IPS-18c (cell line): ENCODE measurements around the gene ABTB2.
"Not testable (repeated sequence)": the region's sequence is repeated elsewhere in the genome, so short reads cannot be mapped to it uniquely, and the experiment has no call there.

Source experiments
- H3K4me3 ChIP-seq: 2 replicates; pipeline ENCODE4 v1.7.0; 2013; ENCODE audit warnings: low read depth, mild to moderate bottlenecking, low read length, moderate library complexity; ENCODE audit not compliant: insufficient read depth
- H3K9me3 ChIP-seq: one replicate; pipeline ENCODE4 v1.6.1; 2013; ENCODE audit warnings: mild to moderate bottlenecking, low read length, moderate library complexity; ENCODE audit not compliant: control insufficient read depth, insufficient read depth

Gene ABTB2

GRCh38 chr11:34185926-34186841 lies 171.6 kb downstream of the ABTB2 start:
- Histone ChIP-seq H3K9me3 (no peaks in the 10 kb centered on the region), H3K4me3 (no peak overlapping the region)

GRCh38 chr11:34184505-34185015 lies 173.2 kb downstream of the ABTB2 start:
- Histone ChIP-seq H3K4me3 (no peak overlapping the region), H3K9me3 (no peaks in the 10 kb centered on the region)

GRCh38 chr11:34183848-34184391 lies 173.9 kb downstream of the ABTB2 start:
- Histone ChIP-seq H3K4me3 (no peak overlapping the region), H3K9me3 (no peaks in the 10 kb centered on the region)

GRCh38 chr11:34182921-34183685 lies 174.7 kb downstream of the ABTB2 start:
- Histone ChIP-seq H3K4me3 (no peak overlapping the region), H3K9me3 (peaks cover 2% of the 10 kb centered on the region)

GRCh38 chr11:34182425-34182824 lies 175.4 kb downstream of the ABTB2 start:
- Histone ChIP-seq H3K9me3 (peaks cover 2% of the 10 kb centered on the region), H3K4me3 (no peak overlapping the region)

- Histone ChIP-seq H3K9me3 (peaks cover 2% of the 10 kb centered on the region), H3K4me3 (no peak overlapping the region)
Measured at GRCh38 chr11:34181856-34182405, 175.9 kb downstream of the ABTB2 start.

- Histone ChIP-seq H3K4me3 (no peak overlapping the region), H3K9me3 (peaks cover 2% of the 10 kb centered on the region)
Measured at GRCh38 chr11:34181251-34181650, 176.6 kb downstream of the ABTB2 start.

GRCh38 chr11:34180814-34181165 lies 177.0 kb downstream of the ABTB2 start:
- H3K9me3 ChIP-seq, H3K4me3 ChIP-seq: not testable (repeated sequence)

- Histone ChIP-seq H3K4me3 (no peak overlapping the region), H3K9me3 (peaks cover 2% of the 10 kb centered on the region)
Measured at GRCh38 chr11:34180040-34180813, 177.6 kb downstream of the ABTB2 start.

- Histone ChIP-seq H3K4me3 (no peak overlapping the region), H3K9me3 (peaks cover 2% of the 10 kb centered on the region)
Measured at GRCh38 chr11:34179026-34179675, 178.7 kb downstream of the ABTB2 start.

- H3K9me3 ChIP-seq: peaks cover 2% of the 10 kb centered on the region
- no peak overlapping the region for H3K4me3 ChIP-seq
Measured at GRCh38 chr11:34178209-34178821, 179.5 kb downstream of the ABTB2 start.

GRCh38 chr11:34176751-34177209 lies 181.0 kb downstream of the ABTB2 start:
- H3K9me3 ChIP-seq: peaks cover 2% of the 10 kb centered on the region

GRCh38 chr11:34175284-34176019 lies 182.4 kb downstream of the ABTB2 start:
- no peak overlapping the region for H3K4me3 ChIP-seq
- H3K9me3 ChIP-seq: peaks cover 2% of the 10 kb centered on the region

More at GRCh38 chr11:34176751-34177209, 181.0 kb downstream of the ABTB2 start:
- H3K4me3 ChIP-seq: no peak overlapping the region

- peak overlapping the region; percentile 40; the same call in 1 of the 2 replicates for H3K4me3 ChIP-seq
- H3K9me3 ChIP-seq: peaks cover 2% of the 10 kb centered on the region
Measured at GRCh38 chr11:34174412-34175041, 183.3 kb downstream of the ABTB2 start.

GRCh38 chr11:34173050-34173449 lies 184.8 kb downstream of the ABTB2 start:
- Histone ChIP-seq H3K9me3 (no peaks in the 10 kb centered on the region), H3K4me3 (no peak overlapping the region)
